Measurements from ENCODE around the gene GPR153. TPM values are rescaled to one million over a fixed set of nuclear protein-coding genes. Genes with fewer than 3 reads are reported as not detected.

The GPR153 gene
- total RNA-seq, 1 experiment from 2014 or later: 98.7 TPM

- peak within 1 kb of the TSS; percentile 66 for H3K27ac ChIP-seq (ENCODE audit: low read length)
- ATAC-seq: peak; percentile 99
- peak within 1 kb of the TSS; percentile 98 for H3K9ac ChIP-seq (ENCODE audit: low read length)
- H3K79me2 ChIP-seq (ENCODE audit: low read length): peaks cover 57% of the 10 kb centered on the region
- ChIA-PET CTCF (interaction anchor here (0.5 kb wide), 1 partner anchor 43 kb away, joined by 7 read pairs; no protein-coding TSS in a partner anchor), POLR2A (ENCODE audit: unreplicated experiment) (no interaction called here)
- TSS peak; percentile 91 for BruUV-seq (replicated peaks)
- peaks cover 32% of the 10 kb centered on the region for H4K20me1 ChIP-seq (ENCODE audit: low read length)
- TF ChIP-seq EZH2phosphoT487 (IDR thresholded peaks at IDR 0.05; ENCODE audit: borderline replicate concordance, low read length) (no peak), EZH2 (IDR thresholded peaks at IDR 0.05; ENCODE audit: low read length, unreplicated experiment) (no peak), CTCF (conservative IDR thresholded peaks at IDR 0.05; ENCODE audit: low read depth, low read length) (no peak)
- H3F3A ChIP-seq (ENCODE audit: low read length, unreplicated experiment): no peaks in the 10 kb centered on the region
- peak within 1 kb of the TSS; percentile 74 for H3K4me3 ChIP-seq (ENCODE audit: low read length)
- H3K4me1 ChIP-seq (ENCODE audit: insufficient read depth, low read length): peaks cover 21% of the 10 kb centered on the region
- H2AFZ ChIP-seq (ENCODE audit: low read length): peak within 1 kb of the TSS; percentile 89
- H3K9me2 ChIP-seq (replicated peaks; ENCODE audit: low read length): no peaks in the 10 kb centered on the region
- peak within 1 kb of the TSS; percentile 84 for H3K4me2 ChIP-seq (ENCODE audit: low read length)
- H3K9me3 ChIP-seq (ENCODE audit: low read length): no peaks in the 10 kb centered on the region
- H3K36me3 ChIP-seq (ENCODE audit: low read depth, low read length): peaks cover 25% of the 10 kb centered on the region
- no peaks in the 10 kb centered on the region for H3K27me3 ChIP-seq (ENCODE audit: low read length)
- intact Hi-C loops (cut with micrococcal nuclease): loop anchor here (1.0 kb wide), 1 partner anchor 42 kb away; no protein-coding TSS in a partner anchor
- DNase-seq: peak; percentile 100
Observed at GRCh38 chr1:6199298-6200187, 61.4 kb downstream of the GPR153 start, which contains the start of gene RPL22. TSS of gene RPL22 (minus strand) at chr1:6199595. CDS start at chr1:6199573, 22 bp downstream.

GRCh38 chr1:6198646-6199297 is 62.1 kb downstream of the GPR153 start:
- intact Hi-C loops (cut with micrococcal nuclease): loop anchor here (1.0 kb wide), 1 partner anchor 41 kb away; no protein-coding TSS in a partner anchor
- CTCF ChIA-PET: no interaction called here
- Histone ChIP-seq H3K4me2 (ENCODE audit: low read length) (peak overlapping the region; percentile 84), H3K79me2 (ENCODE audit: low read length) (peaks cover 65% of the 10 kb centered on the region), H3K9ac (ENCODE audit: low read length) (peak overlapping the region; percentile 98), H3K27ac (ENCODE audit: low read length) (peak overlapping the region; percentile 66), H3K4me3 (ENCODE audit: low read length) (peak overlapping the region; percentile 74), H3K27me3 (ENCODE audit: low read length) (no peaks in the 10 kb centered on the region), H3F3A (ENCODE audit: low read length, unreplicated experiment) (no peaks in the 10 kb centered on the region), H2AFZ (ENCODE audit: low read length) (0 out of 2 replicates have a peak overlapping the region, but pooled peaks have one; percentile 32), H3K4me1 (ENCODE audit: insufficient read depth, low read length) (peaks cover 21% of the 10 kb centered on the region), H3K9me3 (ENCODE audit: low read length) (no peaks in the 10 kb centered on the region), H4K20me1 (ENCODE audit: low read length) (peaks cover 40% of the 10 kb centered on the region), H3K36me3 (ENCODE audit: low read depth, low read length) (peaks cover 33% of the 10 kb centered on the region), H3K9me2 (replicated peaks; ENCODE audit: low read length) (no peaks in the 10 kb centered on the region)
- TF ChIP-seq CTCF (conservative IDR thresholded peaks at IDR 0.05; ENCODE audit: low read depth, low read length) (no peak), EZH2 (IDR thresholded peaks at IDR 0.05; ENCODE audit: low read length, unreplicated experiment) (no peak), EZH2phosphoT487 (IDR thresholded peaks at IDR 0.05; ENCODE audit: borderline replicate concordance, low read length) (no peak)
- POLR2A ChIA-PET (ENCODE audit: unreplicated experiment): interaction anchor here (1.0 kb wide), 1 partner anchor 37 kb away, joined by 3 read pairs; no protein-coding TSS in a partner anchor
- ATAC-seq (peak; percentile 15), DNase-seq (no peak)
- BruUV-seq (replicated peaks): TSS peak; percentile 52
